Measurements from ENCODE around the gene ADPRHL1. TPM values are rescaled to one million over a fixed set of nuclear protein-coding genes. Genes with fewer than 3 reads are reported as not detected.

ADPRHL1 gene
- total RNA-seq, 1 experiment from 2014 or later: 2.7 TPM

- Histone ChIP-seq H4K91ac (ENCODE audit: insufficient read length, low read depth, low read length) (no peak overlapping the region), H3T11ph (ENCODE audit: low read length) (no peak overlapping the region), H4K5ac (ENCODE audit: insufficient read length, low read depth, low read length) (no peak overlapping the region), H2BK5ac (ENCODE audit: insufficient read length, low read length) (no peak overlapping the region), H2BK120ac (ENCODE audit: low read depth, low read length, poor library complexity, severe bottlenecking) (no peak overlapping the region), H2BK12ac (ENCODE audit: insufficient read length, low read depth, low read length) (no peak overlapping the region), H3K18ac (ENCODE audit: insufficient read length, low read depth, low read length) (no peak overlapping the region), H3K27ac (ENCODE audit: insufficient read length, low read depth, low read length) (no peak overlapping the region), H3K27me3 (ENCODE audit: insufficient read depth, low read length) (no peaks in the 10 kb centered on the region), H3K4ac (ENCODE audit: low read depth, low read length) (no peak overlapping the region), H3K9ac (ENCODE audit: extremely low read depth, insufficient read length, low read length) (no peak overlapping the region), H3K23ac (ENCODE audit: insufficient read length, low read depth, low read length) (no peak overlapping the region), H4K20me1 (ENCODE audit: control insufficient read depth, insufficient read depth, insufficient read length) (no peaks in the 10 kb centered on the region), H3K9me3 (ENCODE audit: control insufficient read depth, low read depth, low read length) (no peaks in the 10 kb centered on the region), H2AFZ (ENCODE audit: low read length) (no peak overlapping the region), H2BK20ac (ENCODE audit: low read depth, low read length, poor library complexity, severe bottlenecking) (no peak overlapping the region), H2BK15ac (ENCODE audit: low read depth, low read length) (no peak overlapping the region), H3K14ac (ENCODE audit: insufficient read depth, low read length) (no peak overlapping the region), H3K79me1 (ENCODE audit: insufficient read depth, low read depth, low read length, poor library complexity, severe bottlenecking) (peaks cover 4% of the 10 kb centered on the region), H3K4me2 (ENCODE audit: insufficient read depth, insufficient read length, low read length) (no peak overlapping the region), H3K56ac (ENCODE audit: insufficient read length, low read depth, low read length) (no peak overlapping the region), H4K8ac (replicated peaks; ENCODE audit: insufficient read length, low read depth, low read length) (no peak overlapping the region), H3K4me1 (ENCODE audit: insufficient read depth, low read length) (peaks cover 2% of the 10 kb centered on the region; the same call in 1 of the 2 replicates), H3K23me2 (ENCODE audit: insufficient read length, low read depth, low read length, poor library complexity, severe bottlenecking) (peaks cover 9% of the 10 kb centered on the region), H2AK5ac (ENCODE audit: insufficient read length, low read length) (no peak overlapping the region), H3K79me2 (ENCODE audit: insufficient read depth, low read length) (peaks cover 39% of the 10 kb centered on the region; the same call in 1 of the 2 replicates)
- TF ChIP-seq CTCF (conservative IDR thresholded peaks at IDR 0.05): no peak
- Mint-ChIP-seq H3K27ac (peak overlapping the region in 2 of 3 experiments; percentile 37 to 82; a peak in 4 of 7 replicates), H3K4me1 (peaks cover 52 to 53% of the 10 kb centered on the region in 2 experiments), H3K9me3 (no peaks in the 10 kb centered on the region; a peak in 1 of 5 replicates), H3K27me3 (ENCODE audit: low read depth) (no peaks in the 10 kb centered on the region; the same call in 1 of the 2 replicates), H3K4me3 (no peak overlapping the region), H3K36me3 (ENCODE audit: insufficient read depth in 1 of 3, low read depth in 3 of 3) (peaks cover 4 to 27% (median 22%) of the 10 kb centered on the region in 3 experiments; a peak in 5 of 7 replicates)
- no peak for DNase-seq
- no CpG with 5 or more reads among the region's 13 CpGs for WGBS (ENCODE audit: extremely low coverage, insufficient read length, low lambda C conversion rate)
Observed at GRCh38 chr13:113485545-113485944, 32.3 kb upstream of the ADPRHL1 start.
